Inferior parietal cortex (tissue), 1 donor: ENCODE results near the gene FHOD3.
"Not testable (repeated sequence)": the region's sequence is repeated elsewhere in the genome, so short reads cannot be mapped to it uniquely, and the experiment has no call there.

Experiments
- DNase-seq: peaks from one replicate; pipeline ENCODE4 v3.0.0-alpha.2; 2016; ENCODE audit errors: extremely low spot score

FHOD3 gene

GRCh38 chr18:36782710-36783109, 485.2 kb downstream of the FHOD3 start:
- DNase-seq: no peak

GRCh38 chr18:36783792-36784191, 486.3 kb downstream of the FHOD3 start:
- no peak for DNase-seq

GRCh38 chr18:36786686-36787085, 489.2 kb downstream of the FHOD3 start:
- no peak for DNase-seq

- no peak for DNase-seq
Measured at GRCh38 chr18:36792634-36793283, 495.2 kb downstream of the FHOD3 start.

GRCh38 chr18:36798738-36799473, 501.4 kb downstream of the FHOD3 start:
- DNase-seq: no peak

- no peak for DNase-seq
Measured at GRCh38 chr18:36805105-36805504, 507.6 kb downstream of the FHOD3 start.

GRCh38 chr18:36808681-36809080, 511.2 kb downstream of the FHOD3 start:
- no peak for DNase-seq

GRCh38 chr18:36809590-36810381, 512.3 kb downstream of the FHOD3 start:
- peak; percentile 88 for DNase-seq

- no peak for DNase-seq
Measured at GRCh38 chr18:36811430-36811829, 513.9 kb downstream of the FHOD3 start.

GRCh38 chr18:36811955-36812354, 514.4 kb downstream of the FHOD3 start:
- no peak for DNase-seq

- no peak for DNase-seq
Measured at GRCh38 chr18:36812678-36813077, 515.2 kb downstream of the FHOD3 start.

GRCh38 chr18:36813101-36813775, 515.7 kb downstream of the FHOD3 start:
- no peak for DNase-seq

GRCh38 chr18:36813824-36814223, 516.3 kb downstream of the FHOD3 start:
- no peak for DNase-seq

GRCh38 chr18:36814994-36815393, 517.5 kb downstream of the FHOD3 start:
- DNase-seq: no peak

GRCh38 chr18:36816096-36816495, 518.6 kb downstream of the FHOD3 start:
- not testable (repeated sequence) for DNase-seq

- DNase-seq: no peak
Measured at GRCh38 chr18:36817039-36817438, 519.5 kb downstream of the FHOD3 start.

GRCh38 chr18:36818652-36819051, 521.1 kb downstream of the FHOD3 start:
- no peak for DNase-seq

GRCh38 chr18:36819621-36820020, 522.1 kb downstream of the FHOD3 start:
- no peak for DNase-seq

GRCh38 chr18:36821681-36822080, 524.2 kb downstream of the FHOD3 start:
- DNase-seq: no peak

GRCh38 chr18:36825526-36825925, 528.0 kb downstream of the FHOD3 start:
- no peak for DNase-seq

- no peak for DNase-seq
Measured at GRCh38 chr18:36826556-36826955, 529.0 kb downstream of the FHOD3 start.

- DNase-seq: no peak
Measured at GRCh38 chr18:36828157-36828629, 530.7 kb downstream of the FHOD3 start.
